Activated B cell treated with CpG ODN at 0.5 μM for 24 hours (primary cell): ENCODE data around the gene NRG3. TPM values are rescaled to one million over a fixed set of nuclear protein-coding genes. Genes with fewer than 3 reads are reported as not detected.

Experiments
- ATAC-seq: fragments of 200-7000 bp; cut with Tn5 transposase; one replicate; pipeline ENCODE4 v1.10.0; 2021; ENCODE audit warnings: low read depth, mild to moderate bottlenecking, moderate library complexity
- CTCF ChIA-PET: fragments of 350-600 bp; sonication (Branson Sonifier 250); formaldehyde crosslinking; loops from one replicate; lab custom pipeline; 2021; ENCODE audit warnings: antibody characterized with exemption; lab: Charles Lee
- POLR2A ChIA-PET: fragments of 350-600 bp; sonication (Branson Sonifier 250); formaldehyde crosslinking; loops from one replicate; lab custom pipeline; 2021; ENCODE audit warnings: antibody characterized with exemption; lab: Charles Lee
- DNase-seq: peaks from one replicate; pipeline ENCODE4 v3.0.0; 2022
- H3K27ac Mint-ChIP-seq: one replicate; pipeline ENCODE4 v1.8.0; 2020; ENCODE audit warnings: mixed read lengths
- H3K27me3 Mint-ChIP-seq: one replicate; pipeline ENCODE4 v1.8.0; 2021; ENCODE audit warnings: mixed read lengths
- H3K36me3 Mint-ChIP-seq: one replicate; pipeline ENCODE4 v1.8.0; 2021; ENCODE audit warnings: low read depth, mixed read lengths
- H3K4me1 Mint-ChIP-seq: one replicate; pipeline ENCODE4 v1.8.0; 2021; ENCODE audit warnings: mixed read lengths
- H3K4me3 Mint-ChIP-seq: one replicate; pipeline ENCODE4 v1.8.0; 2020; ENCODE audit warnings: mild to moderate bottlenecking, mixed read lengths
- H3K9me3 Mint-ChIP-seq: one replicate; pipeline ENCODE4 v1.8.0; 2020; ENCODE audit warnings: mixed read lengths
- CTCF ChIP-seq: fragments of 200-600 bp; IDR thresholded peaks from one replicate; pipeline ENCODE4 v1.8.0; 2022; ENCODE audit warnings: antibody characterized with exemption, mild to moderate bottlenecking
- intact Hi-C: fragments of 100-400 bp; cut with micrococcal nuclease; formaldehyde crosslinking; loops from one replicate; pipeline ENCODE4 v1.15.1; 2024
- total RNA-seq: library from RNA; stranded (reverse); gene quantifications from 2 replicates; pipeline ENCODE4 v1.2.3, GENCODE V29; 2022

The NRG3 gene
- total RNA-seq, 1 donor from 2014 or later = not detected

DNA sequence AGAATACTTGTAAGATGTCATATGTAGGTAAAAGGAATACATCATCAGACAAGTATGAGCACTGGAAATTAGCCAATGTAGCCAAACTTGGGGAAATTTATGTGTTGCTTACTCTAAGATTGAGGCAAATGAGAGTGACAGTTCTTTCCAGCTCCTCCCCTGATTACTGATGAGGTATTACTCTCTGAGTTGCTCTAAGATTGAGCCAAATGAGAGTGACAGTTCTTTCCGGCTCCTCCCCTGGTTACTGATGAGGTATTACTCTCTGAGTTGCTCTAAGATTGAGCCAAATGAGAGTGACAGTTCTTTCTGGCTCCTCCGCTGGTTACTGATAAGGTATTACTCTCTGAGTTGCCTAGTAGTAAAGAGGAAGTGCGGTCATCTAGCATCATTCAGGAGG, 435.8 kb downstream of the NRG3 start:
- no peak for TF ChIP-seq CTCF
- Mint-ChIP-seq H3K4me3 (no peak overlapping the region), H3K9me3 (no peaks in the 10 kb centered on the region), H3K36me3 (no peaks in the 10 kb centered on the region), H3K27me3 (no peaks in the 10 kb centered on the region), H3K4me1 (no peaks in the 10 kb centered on the region), H3K27ac (no peak overlapping the region)
- ATAC-seq = no peak
- DNase-seq = no peak
- intact Hi-C loops = no loop called here
- ChIA-PET POLR2A (no interaction called here), CTCF (no interaction called here)

GRCh38 chr10:82313401-82313800, 438.4 kb downstream of the NRG3 start:
- H3K9me3 Mint-ChIP-seq = no peaks in the 10 kb centered on the region
- CTCF ChIA-PET = no interaction called here
- POLR2A ChIA-PET = no interaction called here
- intact Hi-C loops = no loop called here
- no peaks in the 10 kb centered on the region for H3K27me3 Mint-ChIP-seq
- TF ChIP-seq CTCF = no peak
- no peak overlapping the region for H3K27ac Mint-ChIP-seq
- H3K4me3 Mint-ChIP-seq = no peak overlapping the region
- DNase-seq (no peak), ATAC-seq (no peak)
- H3K4me1 Mint-ChIP-seq = no peaks in the 10 kb centered on the region
- no peaks in the 10 kb centered on the region for H3K36me3 Mint-ChIP-seq

DNA sequence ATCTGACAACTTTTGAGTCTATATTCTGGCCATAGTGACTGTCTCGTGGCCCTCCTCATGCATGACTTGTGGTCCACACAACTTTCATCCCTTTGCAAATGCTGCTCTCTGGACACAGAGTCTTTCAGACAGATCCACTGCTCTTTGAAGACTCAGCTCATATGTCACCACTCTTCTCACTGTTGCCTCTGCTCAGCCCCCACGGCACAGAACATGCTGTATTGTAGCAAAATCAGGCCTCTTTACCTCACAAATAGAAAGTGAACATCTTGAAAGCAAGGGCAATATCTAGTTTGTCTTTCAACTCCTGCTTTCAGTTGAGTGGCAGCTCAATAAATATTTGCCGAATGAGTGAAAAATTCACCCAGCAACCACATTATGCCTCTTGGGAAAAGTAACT, 443.5 kb downstream of the NRG3 start:
- no peak for DNase-seq
- intact Hi-C loops = no loop called here
- H3K4me1 Mint-ChIP-seq = no peaks in the 10 kb centered on the region
- ChIA-PET CTCF (no interaction called here), POLR2A (no interaction called here)
- H3K27ac Mint-ChIP-seq = no peak overlapping the region
- no peak overlapping the region for H3K4me3 Mint-ChIP-seq
- no peaks in the 10 kb centered on the region for H3K9me3 Mint-ChIP-seq
- no peaks in the 10 kb centered on the region for H3K27me3 Mint-ChIP-seq
- no peak for TF ChIP-seq CTCF
- ATAC-seq = no peak
- no peaks in the 10 kb centered on the region for H3K36me3 Mint-ChIP-seq

DNA sequence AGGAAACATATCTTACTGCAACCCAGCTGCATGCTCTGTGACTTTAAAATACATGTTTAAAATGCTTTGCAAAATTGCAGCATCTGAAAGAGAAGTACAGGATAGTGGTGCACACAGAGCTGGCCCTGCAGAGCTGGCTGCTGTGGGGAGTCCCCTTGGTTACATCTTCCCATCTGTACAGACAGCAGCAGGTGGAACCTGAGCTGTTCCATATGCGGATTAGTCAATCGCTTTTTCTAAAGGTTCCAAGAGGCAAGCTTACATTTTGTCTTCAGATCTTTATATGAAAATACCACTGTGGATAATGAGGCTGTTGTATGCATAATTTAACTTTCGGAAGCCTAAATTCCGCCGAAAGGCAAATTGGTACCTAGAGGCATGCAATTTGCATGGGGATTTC, 444.1 kb downstream of the NRG3 start:
- no peaks in the 10 kb centered on the region for H3K36me3 Mint-ChIP-seq
- TF ChIP-seq CTCF = no peak
- intact Hi-C loops = no loop called here
- H3K4me1 Mint-ChIP-seq = no peaks in the 10 kb centered on the region
- CTCF ChIA-PET = no interaction called here
- DNase-seq = no peak
- H3K27me3 Mint-ChIP-seq = no peaks in the 10 kb centered on the region
- H3K9me3 Mint-ChIP-seq = no peaks in the 10 kb centered on the region
- H3K4me3 Mint-ChIP-seq = no peak overlapping the region
- no peak overlapping the region for H3K27ac Mint-ChIP-seq
- POLR2A ChIA-PET = no interaction called here
- ATAC-seq = no peak

- no peak for TF ChIP-seq CTCF
- ATAC-seq (no peak), DNase-seq (no peak)
- H3K27me3 Mint-ChIP-seq = no peaks in the 10 kb centered on the region
- POLR2A ChIA-PET = no interaction called here
- CTCF ChIA-PET = no interaction called here
- no peak overlapping the region for H3K4me3 Mint-ChIP-seq
- intact Hi-C loops = no loop called here
- no peaks in the 10 kb centered on the region for H3K4me1 Mint-ChIP-seq
- H3K27ac Mint-ChIP-seq = no peak overlapping the region
- H3K36me3 Mint-ChIP-seq = no peaks in the 10 kb centered on the region
- no peaks in the 10 kb centered on the region for H3K9me3 Mint-ChIP-seq
These were observed 444.6 kb downstream of the NRG3 start for GRCh38 chr10:82319562-82319961.
